ENCODE results near the gene BABAM1. TPM values are rescaled to one million over a fixed set of nuclear protein-coding genes. Genes with fewer than 3 reads are reported as not detected.

The BABAM1 gene
- total and polyA plus RNA-seq, 10 of the 15 experiments (the other 5 are each of a cell fraction or from before 2014, with no cell fraction given) = 11.9 to 154 (median 103) TPM

GRCh38 chr19:17292301-17293074, 25.2 kb downstream of the BABAM1 start (continued):
- TF ChIP-seq USF1 (IDR thresholded peaks at IDR 0.05; ENCODE audit: borderline replicate concordance, extremely low read length, insufficient read depth, low read depth, low read length) = no peak
- no peak for TF ChIP-seq RUNX3 (IDR thresholded peaks at IDR 0.05; ENCODE audit: low read length)
- no peak for TF ChIP-seq ATF3 (IDR thresholded peaks at IDR 0.05; ENCODE audit: borderline replicate concordance, extremely low read depth, low read depth, low read length)
- no peak for TF ChIP-seq MEF2A (IDR thresholded peaks at IDR 0.05; ENCODE audit: insufficient read depth, low read depth, low read length)
- TF ChIP-seq JUNB (IDR thresholded peaks at IDR 0.05) = no peak
- no peak for TF ChIP-seq MTA2 (IDR thresholded peaks at IDR 0.05; ENCODE audit: low read depth)
- TF ChIP-seq ZZZ3 (IDR thresholded peaks at IDR 0.05; ENCODE audit: control insufficient read depth, insufficient read length, low read depth) = no peak
- TF ChIP-seq ZNF384 (IDR thresholded peaks at IDR 0.05; ENCODE audit: borderline replicate concordance, low read depth, low read length) = no peak
- no peak for TF ChIP-seq CHD4 (IDR thresholded peaks at IDR 0.05)
- TF ChIP-seq ZNF24 (IDR thresholded peaks at IDR 0.05) = no peak
- TF ChIP-seq, protein P1, sequence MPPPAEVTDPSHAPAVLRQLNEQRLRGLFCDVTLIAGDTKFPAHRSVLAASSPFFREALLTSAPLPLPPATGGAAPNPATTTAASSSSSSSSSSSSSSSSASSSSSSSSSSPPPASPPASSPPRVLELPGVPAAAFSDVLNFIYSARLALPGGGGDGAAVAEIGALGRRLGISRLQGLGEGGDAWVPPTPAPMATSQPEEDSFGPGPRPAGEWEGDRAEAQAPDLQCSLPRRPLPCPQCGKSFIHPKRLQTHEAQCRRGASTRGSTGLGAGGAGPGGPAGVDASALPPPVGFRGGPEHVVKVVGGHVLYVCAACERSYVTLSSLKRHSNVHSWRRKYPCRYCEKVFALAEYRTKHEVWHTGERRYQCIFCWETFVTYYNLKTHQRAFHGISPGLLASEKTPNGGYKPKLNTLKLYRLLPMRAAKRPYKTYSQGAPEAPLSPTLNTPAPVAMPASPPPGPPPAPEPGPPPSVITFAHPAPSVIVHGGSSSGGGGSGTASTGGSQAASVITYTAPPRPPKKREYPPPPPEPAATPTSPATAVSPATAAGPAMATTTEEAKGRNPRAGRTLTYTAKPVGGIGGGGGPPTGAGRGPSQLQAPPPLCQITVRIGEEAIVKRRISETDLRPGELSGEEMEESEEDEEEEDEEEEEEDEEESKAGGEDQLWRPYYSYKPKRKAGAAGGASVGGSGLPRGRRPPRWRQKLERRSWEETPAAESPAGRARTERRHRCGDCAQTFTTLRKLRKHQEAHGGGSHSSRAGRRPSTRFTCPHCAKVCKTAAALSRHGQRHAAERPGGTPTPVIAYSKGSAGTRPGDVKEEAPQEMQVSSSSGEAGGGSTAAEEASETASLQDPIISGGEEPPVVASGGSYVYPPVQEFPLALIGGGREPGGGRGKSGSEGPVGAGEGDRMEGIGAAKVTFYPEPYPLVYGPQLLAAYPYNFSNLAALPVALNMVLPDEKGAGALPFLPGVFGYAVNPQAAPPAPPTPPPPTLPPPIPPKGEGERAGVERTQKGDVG (CRISPR knock-in tag; IDR thresholded peaks at IDR 0.05) = no peak
- TF ChIP-seq, protein P2, sequence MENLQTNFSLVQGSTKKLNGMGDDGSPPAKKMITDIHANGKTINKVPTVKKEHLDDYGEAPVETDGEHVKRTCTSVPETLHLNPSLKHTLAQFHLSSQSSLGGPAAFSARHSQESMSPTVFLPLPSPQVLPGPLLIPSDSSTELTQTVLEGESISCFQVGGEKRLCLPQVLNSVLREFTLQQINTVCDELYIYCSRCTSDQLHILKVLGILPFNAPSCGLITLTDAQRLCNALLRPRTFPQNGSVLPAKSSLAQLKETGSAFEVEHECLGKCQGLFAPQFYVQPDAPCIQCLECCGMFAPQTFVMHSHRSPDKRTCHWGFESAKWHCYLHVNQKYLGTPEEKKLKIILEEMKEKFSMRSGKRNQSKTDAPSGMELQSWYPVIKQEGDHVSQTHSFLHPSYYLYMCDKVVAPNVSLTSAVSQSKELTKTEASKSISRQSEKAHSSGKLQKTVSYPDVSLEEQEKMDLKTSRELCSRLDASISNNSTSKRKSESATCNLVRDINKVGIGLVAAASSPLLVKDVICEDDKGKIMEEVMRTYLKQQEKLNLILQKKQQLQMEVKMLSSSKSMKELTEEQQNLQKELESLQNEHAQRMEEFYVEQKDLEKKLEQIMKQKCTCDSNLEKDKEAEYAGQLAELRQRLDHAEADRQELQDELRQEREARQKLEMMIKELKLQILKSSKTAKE (IDR thresholded peaks at IDR 0.05; ENCODE audit: low read depth, poor library complexity, severe bottlenecking) = no peak
- no peak for TF ChIP-seq EED (IDR thresholded peaks at IDR 0.05; ENCODE audit: low read depth)
- TF ChIP-seq NFYA (IDR thresholded peaks at IDR 0.05; ENCODE audit: borderline replicate concordance, low read depth, low read length) = no peak
- TF ChIP-seq REST (IDR thresholded peaks at IDR 0.05; ENCODE audit: low read depth, low read length) = no peak
- TF ChIP-seq NFXL1 (IDR thresholded peaks at IDR 0.05; ENCODE audit: borderline replicate concordance) = no peak
- no peak for TF ChIP-seq RBBP5 (conservative IDR thresholded peaks at IDR 0.05)
- no peak for TF ChIP-seq KDM1A (IDR thresholded peaks at IDR 0.05; ENCODE audit: borderline replicate concordance)

Measured in GM12878 (cell line).